ENCODE data around the gene TNNI3K.

- TF ChIP-seq ZNF274 (IDR thresholded peaks at IDR 0.05; ENCODE audit: low read depth, low read length) (no peak), SUZ12 (IDR thresholded peaks at IDR 0.05; ENCODE audit: extremely low read depth, insufficient read depth, insufficient read length) (no peak)
Measured at GRCh38 chr1:74578101-74578500, 342.9 kb downstream of the TNNI3K start.
